HepG2 (cell line): ENCODE measurements around the gene POLE4. TPM values are rescaled to one million over a fixed set of nuclear protein-coding genes. Genes with fewer than 3 reads are reported as not detected.

ENCODE experiments used
- AFF4 ChIP-seq: sonication (generic); formaldehyde crosslinking; IDR thresholded peaks from 2 replicates; pipeline ENCODE4 v1.4.0; 2020; ENCODE audit warnings: missing genetic modification reagents
- ATF7-NPFF ChIP-seq: sonication (generic); formaldehyde crosslinking; IDR thresholded peaks from 2 replicates; pipeline ENCODE4 v1.8.1; 2023; ENCODE audit warnings: mild to moderate bottlenecking, low read depth, missing genetic modification reagents, moderate library complexity
- ATM ChIP-seq: fragments of 450-650 bp; IDR thresholded peaks from 2 replicates; pipeline ENCODE4 v1.7.1; 2017; ENCODE audit warnings: mild to moderate bottlenecking, borderline replicate concordance
- HDAC1 ChIP-seq: sonication (generic); formaldehyde crosslinking; IDR thresholded peaks from 2 replicates; pipeline ENCODE4 v1.5.1; 2020; ENCODE audit warnings: mild to moderate bottlenecking, missing genetic modification reagents
- HIC2 ChIP-seq: sonication (generic); formaldehyde crosslinking; IDR thresholded peaks from 2 replicates; pipeline ENCODE4 v1.9.0; 2022; ENCODE audit warnings: low read depth, missing genetic modification reagents
- HMGA1 ChIP-seq: sonication (generic); formaldehyde crosslinking; conservative IDR thresholded peaks from 2 replicates; pipeline ENCODE4 v1.4.0; 2020; ENCODE audit warnings: missing genetic modification reagents
- HMGXB3 ChIP-seq: sonication (generic); formaldehyde crosslinking; IDR thresholded peaks from 2 replicates; pipeline ENCODE4 v1.4.0; 2020; ENCODE audit warnings: missing genetic modification reagents, borderline replicate concordance
- JARID2 ChIP-seq: sonication (generic); formaldehyde crosslinking; IDR thresholded peaks from 2 replicates; pipeline ENCODE4 v1.8.1; 2023; ENCODE audit warnings: missing genetic modification reagents, inconsistent platforms; ENCODE audit not compliant: insufficient replicate concordance
- SNAPC5 ChIP-seq: sonication (generic); formaldehyde crosslinking; IDR thresholded peaks from 2 replicates; pipeline ENCODE4 v1.8.1; 2023; ENCODE audit warnings: mild to moderate bottlenecking, missing genetic modification reagents, borderline replicate concordance
- SNRNP70 ChIP-seq: fragments of 200-400 bp; formaldehyde crosslinking; IDR thresholded peaks from 2 replicates; pipeline ENCODE4 v1.6.1; 2017; ENCODE audit warnings: mild to moderate bottlenecking, low read depth, low read length, moderate library complexity
- STAG1 ChIP-seq: sonication (generic); formaldehyde crosslinking; IDR thresholded peaks from 2 replicates; pipeline ENCODE4 v1.4.0; 2020; ENCODE audit warnings: missing genetic modification reagents
- ZFX ChIP-seq: sonication (generic); formaldehyde crosslinking; IDR thresholded peaks from 2 replicates; pipeline ENCODE4 v1.4.0; 2020; ENCODE audit warnings: mild to moderate bottlenecking, low read depth, missing genetic modification reagents, moderate library complexity
- ZNF431 ChIP-seq: sonication (generic); formaldehyde crosslinking; IDR thresholded peaks from 2 replicates; pipeline ENCODE4 v1.9.0; 2022; ENCODE audit warnings: missing genetic modification reagents, low read depth, mild to moderate bottlenecking, borderline replicate concordance
- ZNF775 ChIP-seq: sonication (generic); formaldehyde crosslinking; IDR thresholded peaks from 2 replicates; pipeline ENCODE4 v1.4.0; 2020; ENCODE audit warnings: missing genetic modification reagents, mild to moderate bottlenecking, moderate library complexity, borderline replicate concordance
- ZSCAN12 ChIP-seq: sonication (generic); formaldehyde crosslinking; IDR thresholded peaks from 2 replicates; pipeline ENCODE4 v1.9.0; 2021; ENCODE audit warnings: mild to moderate bottlenecking, missing genetic modification reagents
- polyA plus RNA-seq, 8 experiments: library from polyadenylated mRNA; depleted of rRNA in 3 of 8; stranded (reverse) in 7 of 8; unstranded in 1 of 8; fragments of >200 nt; fragmentation: Illumina TruSeq in 4 of 8; extraction: Trizol in 4 of 8; gene quantifications; 2 replicates each; pipeline versions ENCODE4 v1.2.1 to v1.2.3, GENCODE V29; 2011 to 2016; ENCODE audit warnings: low read depth in 4 of 8, missing spikeins in 1 of 8, mixed read lengths in 1 of 8; ENCODE audit not compliant: insufficient read depth in 1 of 8
- total RNA-seq, 5 experiments: library from RNA; depleted of rRNA; stranded (reverse); fragments of >200 nt; fragmentation: Illumina TruSeq; extraction: Trizol; gene quantifications; 2 replicates each; pipeline ENCODE4 v1.2.3, GENCODE V29; 2016; ENCODE audit warnings: low read depth in 1 of 5

The POLE4 gene
- total and polyA plus RNA-seq, 2 of the 13 experiments (the other 11 are each of a cell fraction or from before 2014, with no cell fraction given) = 106 to 116 TPM

GRCh38 chr2:74917702-74918619 lies 40.5 kb upstream of the POLE4 start (continued):
- no peak for TF ChIP-seq HIC2 (CRISPR knock-in tag)
- no peak for TF ChIP-seq ATM
- TF ChIP-seq AFF4 = no peak
- no peak for TF ChIP-seq ZNF775 (CRISPR knock-in tag)
- 0 out of 2 replicates have a peak, but pooled peaks have one; percentile 2 for TF ChIP-seq HDAC1
- 0 out of 2 replicates have a peak, but pooled peaks have one; percentile 80 for TF ChIP-seq ZNF431 (CRISPR knock-in tag)
- TF ChIP-seq ZSCAN12 (CRISPR knock-in tag) = no peak
- no peak for TF ChIP-seq ATF7-NPFF (CRISPR knock-in tag)
- no peak for TF ChIP-seq SNRNP70
- TF ChIP-seq ZFX (CRISPR knock-in tag) = no peak
- no peak for TF ChIP-seq SNAPC5 (CRISPR knock-in tag)
- TF ChIP-seq HMGA1 (CRISPR knock-in tag) = no peak
- TF ChIP-seq STAG1 (CRISPR knock-in tag) = no peak; the same call in 1 of the 2 replicates
- TF ChIP-seq HMGXB3 = no peak
- peak; percentile 74 for TF ChIP-seq JARID2 (CRISPR knock-in tag)
